NB4 (cell line): Measurements from ENCODE around the gene RXRG.

Experiments used
- POLR2A ChIP-seq: IDR thresholded peaks from 2 replicates; pipeline ENCODE4 v1.6.1; 2011; ENCODE audit warnings: mild to moderate bottlenecking; ENCODE audit not compliant: insufficient read length; ENCODE audit errors: extremely low read depth
- TF ChIP-seq, protein P1 (sequence below): IDR thresholded peaks from one replicate; pipeline ENCODE4 v1.5.1; 2012; ENCODE audit warnings: low read depth, low read length
- TF ChIP-seq, protein P2 (sequence below): IDR thresholded peaks from 2 replicates; pipeline ENCODE4 v1.6.1; 2011; ENCODE audit warnings: low read depth, low read length

DNA sequence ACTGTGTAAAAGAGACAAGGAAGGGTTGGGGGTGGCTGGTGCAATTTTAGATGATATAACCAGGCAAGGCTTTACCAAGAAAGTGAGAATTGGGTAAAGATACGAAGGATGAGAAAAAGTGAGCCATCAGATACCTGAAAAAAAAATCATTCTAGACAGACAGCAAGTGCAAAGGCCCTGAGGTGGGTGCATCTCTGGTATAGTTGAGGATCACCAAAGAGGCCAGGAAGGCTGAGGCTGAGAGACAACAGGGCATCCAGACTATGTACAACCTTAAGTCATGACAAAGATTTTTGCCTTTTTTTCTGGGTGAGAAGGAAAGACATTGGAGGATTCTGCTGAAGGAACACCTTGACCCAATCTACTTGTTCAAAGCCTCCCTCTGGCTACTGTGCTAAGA is 29.9 kb downstream of the RXRG start:
- TF ChIP-seq, protein P1, sequence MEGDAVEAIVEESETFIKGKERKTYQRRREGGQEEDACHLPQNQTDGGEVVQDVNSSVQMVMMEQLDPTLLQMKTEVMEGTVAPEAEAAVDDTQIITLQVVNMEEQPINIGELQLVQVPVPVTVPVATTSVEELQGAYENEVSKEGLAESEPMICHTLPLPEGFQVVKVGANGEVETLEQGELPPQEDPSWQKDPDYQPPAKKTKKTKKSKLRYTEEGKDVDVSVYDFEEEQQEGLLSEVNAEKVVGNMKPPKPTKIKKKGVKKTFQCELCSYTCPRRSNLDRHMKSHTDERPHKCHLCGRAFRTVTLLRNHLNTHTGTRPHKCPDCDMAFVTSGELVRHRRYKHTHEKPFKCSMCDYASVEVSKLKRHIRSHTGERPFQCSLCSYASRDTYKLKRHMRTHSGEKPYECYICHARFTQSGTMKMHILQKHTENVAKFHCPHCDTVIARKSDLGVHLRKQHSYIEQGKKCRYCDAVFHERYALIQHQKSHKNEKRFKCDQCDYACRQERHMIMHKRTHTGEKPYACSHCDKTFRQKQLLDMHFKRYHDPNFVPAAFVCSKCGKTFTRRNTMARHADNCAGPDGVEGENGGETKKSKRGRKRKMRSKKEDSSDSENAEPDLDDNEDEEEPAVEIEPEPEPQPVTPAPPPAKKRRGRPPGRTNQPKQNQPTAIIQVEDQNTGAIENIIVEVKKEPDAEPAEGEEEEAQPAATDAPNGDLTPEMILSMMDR: no peak
- TF ChIP-seq, protein P2, sequence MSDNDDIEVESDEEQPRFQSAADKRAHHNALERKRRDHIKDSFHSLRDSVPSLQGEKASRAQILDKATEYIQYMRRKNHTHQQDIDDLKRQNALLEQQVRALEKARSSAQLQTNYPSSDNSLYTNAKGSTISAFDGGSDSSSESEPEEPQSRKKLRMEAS: no peak
- no peak for TF ChIP-seq POLR2A
